Activated B cell treated with CpG ODN at 0.5 μM for 24 hours (primary cell): Measurements from ENCODE around the gene PNPLA3. TPM values are rescaled to one million over a fixed set of nuclear protein-coding genes. Genes with fewer than 3 reads are reported as not detected.

Experiments used
- ATAC-seq: fragments of 200-7000 bp; cut with Tn5 transposase; one replicate; pipeline ENCODE4 v1.10.0; 2021; ENCODE audit warnings: low read depth, mild to moderate bottlenecking, moderate library complexity
- CTCF ChIA-PET: fragments of 350-600 bp; sonication (Branson Sonifier 250); formaldehyde crosslinking; loops from one replicate; lab custom pipeline; 2021; ENCODE audit warnings: antibody characterized with exemption; lab: Charles Lee
- POLR2A ChIA-PET: fragments of 350-600 bp; sonication (Branson Sonifier 250); formaldehyde crosslinking; loops from one replicate; lab custom pipeline; 2021; ENCODE audit warnings: antibody characterized with exemption; lab: Charles Lee
- DNase-seq: peaks from one replicate; pipeline ENCODE4 v3.0.0; 2022
- H3K27ac Mint-ChIP-seq: one replicate; pipeline ENCODE4 v1.8.0; 2020; ENCODE audit warnings: mixed read lengths
- H3K27me3 Mint-ChIP-seq: one replicate; pipeline ENCODE4 v1.8.0; 2021; ENCODE audit warnings: mixed read lengths
- H3K36me3 Mint-ChIP-seq: one replicate; pipeline ENCODE4 v1.8.0; 2021; ENCODE audit warnings: low read depth, mixed read lengths
- H3K4me1 Mint-ChIP-seq: one replicate; pipeline ENCODE4 v1.8.0; 2021; ENCODE audit warnings: mixed read lengths
- H3K4me3 Mint-ChIP-seq: one replicate; pipeline ENCODE4 v1.8.0; 2020; ENCODE audit warnings: mild to moderate bottlenecking, mixed read lengths
- H3K9me3 Mint-ChIP-seq: one replicate; pipeline ENCODE4 v1.8.0; 2020; ENCODE audit warnings: mixed read lengths
- intact Hi-C: fragments of 100-400 bp; cut with micrococcal nuclease; formaldehyde crosslinking; loops from one replicate; pipeline ENCODE4 v1.15.1; 2024
- total RNA-seq: library from RNA; stranded (reverse); gene quantifications from 2 replicates; pipeline ENCODE4 v1.2.3, GENCODE V29; 2022
- TF ChIP-seq, protein P1 (sequence below): fragments of 200-600 bp; IDR thresholded peaks from one replicate; pipeline ENCODE4 v1.8.0; 2022; ENCODE audit warnings: antibody characterized with exemption, mild to moderate bottlenecking

The PNPLA3 gene
- total RNA-seq, 1 donor from 2014 or later = 0.33 TPM

- Mint-ChIP-seq H3K9me3 (no peaks in the 10 kb centered on the region), H3K4me3 (no peak overlapping the region), H3K27ac (no peak overlapping the region), H3K4me1 (no peaks in the 10 kb centered on the region), H3K27me3 (no peaks in the 10 kb centered on the region), H3K36me3 (peaks cover 87% of the 10 kb centered on the region)
- ChIA-PET CTCF (no interaction called here), POLR2A (no interaction called here)
- TF ChIP-seq, protein P1, sequence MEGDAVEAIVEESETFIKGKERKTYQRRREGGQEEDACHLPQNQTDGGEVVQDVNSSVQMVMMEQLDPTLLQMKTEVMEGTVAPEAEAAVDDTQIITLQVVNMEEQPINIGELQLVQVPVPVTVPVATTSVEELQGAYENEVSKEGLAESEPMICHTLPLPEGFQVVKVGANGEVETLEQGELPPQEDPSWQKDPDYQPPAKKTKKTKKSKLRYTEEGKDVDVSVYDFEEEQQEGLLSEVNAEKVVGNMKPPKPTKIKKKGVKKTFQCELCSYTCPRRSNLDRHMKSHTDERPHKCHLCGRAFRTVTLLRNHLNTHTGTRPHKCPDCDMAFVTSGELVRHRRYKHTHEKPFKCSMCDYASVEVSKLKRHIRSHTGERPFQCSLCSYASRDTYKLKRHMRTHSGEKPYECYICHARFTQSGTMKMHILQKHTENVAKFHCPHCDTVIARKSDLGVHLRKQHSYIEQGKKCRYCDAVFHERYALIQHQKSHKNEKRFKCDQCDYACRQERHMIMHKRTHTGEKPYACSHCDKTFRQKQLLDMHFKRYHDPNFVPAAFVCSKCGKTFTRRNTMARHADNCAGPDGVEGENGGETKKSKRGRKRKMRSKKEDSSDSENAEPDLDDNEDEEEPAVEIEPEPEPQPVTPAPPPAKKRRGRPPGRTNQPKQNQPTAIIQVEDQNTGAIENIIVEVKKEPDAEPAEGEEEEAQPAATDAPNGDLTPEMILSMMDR = no peak
- DNase-seq = no peak
- ATAC-seq = no peak
- intact Hi-C loops = no loop called here
These were observed 55.0 kb downstream of the PNPLA3 start for GRCh38 chr22:43978558-43978957.

- Mint-ChIP-seq H3K4me1 (no peaks in the 10 kb centered on the region), H3K9me3 (no peaks in the 10 kb centered on the region), H3K27ac (no peak overlapping the region), H3K36me3 (peaks cover 87% of the 10 kb centered on the region), H3K27me3 (no peaks in the 10 kb centered on the region), H3K4me3 (no peak overlapping the region)
- ChIA-PET POLR2A (no interaction called here), CTCF (no interaction called here)
- ATAC-seq = no peak
- intact Hi-C loops = no loop called here
- no peak for DNase-seq
- TF ChIP-seq, protein P1 = no peak
These were observed 57.0 kb downstream of the PNPLA3 start for GRCh38 chr22:43980579-43980978.

GRCh38 chr22:43980996-43981395, 57.4 kb downstream of the PNPLA3 start:
- no peaks in the 10 kb centered on the region for H3K9me3 Mint-ChIP-seq
- intact Hi-C loops = no loop called here
- no peak for ATAC-seq
- H3K4me1 Mint-ChIP-seq = no peaks in the 10 kb centered on the region
- H3K27ac Mint-ChIP-seq = no peak overlapping the region
- TF ChIP-seq, protein P1 = no peak
- no peak for DNase-seq
- H3K36me3 Mint-ChIP-seq = peaks cover 85% of the 10 kb centered on the region
- no peak overlapping the region for H3K4me3 Mint-ChIP-seq
- POLR2A ChIA-PET = no interaction called here
- CTCF ChIA-PET = no interaction called here
- no peaks in the 10 kb centered on the region for H3K27me3 Mint-ChIP-seq

DNA sequence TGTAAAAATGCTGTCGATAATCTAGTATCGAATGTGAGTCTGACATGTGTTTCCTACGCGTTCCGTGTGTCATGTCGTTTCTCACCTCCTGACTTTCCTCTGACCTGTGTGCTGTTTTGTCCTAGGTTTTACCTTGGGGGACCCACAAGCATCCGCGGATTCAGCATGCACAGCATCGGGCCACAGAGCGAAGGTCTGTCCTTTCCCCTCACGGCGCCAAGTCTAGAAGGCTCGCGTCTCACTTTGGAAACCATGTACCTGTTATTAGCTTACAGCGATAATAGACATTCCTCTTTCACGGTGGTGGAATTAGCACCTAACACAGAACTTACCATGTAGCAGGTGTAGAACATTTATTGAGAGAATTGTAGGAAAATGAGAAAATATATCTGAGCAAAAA, 60.2 kb downstream of the PNPLA3 start:
- CTCF ChIA-PET = interaction anchor here (3.6 kb wide), 1 partner anchor 9 kb away, joined by 16 read pairs; no protein-coding TSS in a partner anchor
- Mint-ChIP-seq H3K4me1 (no peaks in the 10 kb centered on the region), H3K9me3 (no peaks in the 10 kb centered on the region), H3K36me3 (peaks cover 85% of the 10 kb centered on the region), H3K27me3 (no peaks in the 10 kb centered on the region), H3K4me3 (no peak overlapping the region), H3K27ac (no peak overlapping the region)
- TF ChIP-seq, protein P1 = no peak
- ATAC-seq (no peak), DNase-seq (no peak)
- intact Hi-C loops = no loop called here
- POLR2A ChIA-PET = no interaction called here

GRCh38 chr22:43985532-43985931, 61.9 kb downstream of the PNPLA3 start:
- DNase-seq (no peak), ATAC-seq (no peak)
- H3K4me1 Mint-ChIP-seq = no peaks in the 10 kb centered on the region
- no peaks in the 10 kb centered on the region for H3K9me3 Mint-ChIP-seq
- TF ChIP-seq, protein P1 = no peak
- intact Hi-C loops = no loop called here
- no peaks in the 10 kb centered on the region for H3K27me3 Mint-ChIP-seq
- peaks cover 86% of the 10 kb centered on the region for H3K36me3 Mint-ChIP-seq
- no peak overlapping the region for H3K4me3 Mint-ChIP-seq
- CTCF ChIA-PET = interaction anchor here (3.6 to 4.1 kb wide), 2 partner anchors 8 to 100 kb away, joined by 16 to 20 read pairs; no protein-coding TSS in a partner anchor
- POLR2A ChIA-PET = interaction anchor here (0.7 kb wide), 1 partner anchor 425 kb away, joined by 4 read pairs; no protein-coding TSS in a partner anchor
- no peak overlapping the region for H3K27ac Mint-ChIP-seq
